ENCODE measurements around the gene C1QTNF2.

C1QTNF2 gene

DNA sequence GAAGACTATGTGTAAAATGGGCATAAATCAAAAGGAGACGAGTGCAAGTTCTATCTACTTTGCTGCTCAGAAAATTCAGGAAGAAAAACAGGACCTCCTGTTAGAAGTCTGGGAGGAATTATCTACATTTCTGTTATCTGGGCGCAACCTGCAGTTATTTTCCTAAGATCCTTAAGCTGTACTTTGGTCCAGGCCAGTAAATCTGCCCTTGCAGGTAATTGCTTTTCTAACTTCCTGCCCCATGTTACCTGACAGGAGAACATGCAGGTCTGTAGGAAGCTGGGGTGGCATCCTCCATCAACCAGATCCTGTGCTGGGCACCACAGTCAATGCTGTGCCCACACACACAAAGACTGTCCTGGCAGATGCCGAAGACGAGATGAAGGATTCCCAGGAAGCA is 63.7 kb downstream of the C1QTNF2 start:
- no peaks in the 10 kb centered on the region for H3K27me3 ChIP-seq (replicated peaks; ENCODE audit: insufficient read depth, low read length)
- H3K9me2 ChIP-seq (replicated peaks; ENCODE audit: insufficient read depth, low read length): no peaks in the 10 kb centered on the region

DNA sequence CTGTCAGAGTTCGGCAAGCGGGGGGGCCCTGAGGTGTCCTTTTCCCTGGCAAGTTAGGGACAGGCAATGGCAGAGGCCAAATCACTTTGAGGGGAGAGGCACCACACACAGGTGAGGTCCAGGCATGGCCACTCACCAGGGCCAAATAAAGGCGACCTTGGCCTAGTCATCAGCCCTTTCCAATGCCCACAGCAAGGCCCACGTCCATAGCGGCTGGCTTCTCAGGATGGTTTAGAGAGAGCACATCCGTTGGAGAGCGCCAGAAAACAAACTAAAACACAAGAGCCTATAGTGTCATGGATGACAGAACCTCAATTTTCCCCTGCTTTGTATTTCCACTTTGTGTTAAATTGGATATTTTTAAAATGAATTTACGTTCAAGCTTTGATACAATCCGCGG is 65.1 kb downstream of the C1QTNF2 start:
- Histone ChIP-seq H3K79me2 (ENCODE audit: low read length) (no peaks in the 10 kb centered on the region), H3K27me3 (replicated peaks; ENCODE audit: insufficient read depth, low read length) (no peaks in the 10 kb centered on the region), H3K4me2 (ENCODE audit: low read depth, low read length) (no peak overlapping the region), H3K36me3 (replicated peaks; ENCODE audit: insufficient read depth, low read length) (no peaks in the 10 kb centered on the region), H3K4me3 (ENCODE audit: low read length) (no peak overlapping the region), H3K27ac (ENCODE audit: low read length) (no peak overlapping the region), H3F3A (ENCODE audit: insufficient read depth, low read length) (no peaks in the 10 kb centered on the region), H3K4me1 (ENCODE audit: low read length) (no peaks in the 10 kb centered on the region), H3K9me2 (replicated peaks; ENCODE audit: insufficient read depth, low read length) (no peaks in the 10 kb centered on the region), H2AFZ (ENCODE audit: low read length) (no peak overlapping the region), H3K9ac (ENCODE audit: low read length) (no peak overlapping the region), H3K9me3 (replicated peaks; ENCODE audit: insufficient read depth, low read length) (no peaks in the 10 kb centered on the region), H4K20me1 (ENCODE audit: insufficient read depth, low read length) (no peaks in the 10 kb centered on the region)
- TF ChIP-seq EZH2phosphoT487 (IDR thresholded peaks at IDR 0.05; ENCODE audit: low read length) (no peak), EZH2 (optimal IDR thresholded peaks at IDR 0.05; ENCODE audit: low read depth, low read length) (no peak)
- TF ChIP-seq, protein P1, sequence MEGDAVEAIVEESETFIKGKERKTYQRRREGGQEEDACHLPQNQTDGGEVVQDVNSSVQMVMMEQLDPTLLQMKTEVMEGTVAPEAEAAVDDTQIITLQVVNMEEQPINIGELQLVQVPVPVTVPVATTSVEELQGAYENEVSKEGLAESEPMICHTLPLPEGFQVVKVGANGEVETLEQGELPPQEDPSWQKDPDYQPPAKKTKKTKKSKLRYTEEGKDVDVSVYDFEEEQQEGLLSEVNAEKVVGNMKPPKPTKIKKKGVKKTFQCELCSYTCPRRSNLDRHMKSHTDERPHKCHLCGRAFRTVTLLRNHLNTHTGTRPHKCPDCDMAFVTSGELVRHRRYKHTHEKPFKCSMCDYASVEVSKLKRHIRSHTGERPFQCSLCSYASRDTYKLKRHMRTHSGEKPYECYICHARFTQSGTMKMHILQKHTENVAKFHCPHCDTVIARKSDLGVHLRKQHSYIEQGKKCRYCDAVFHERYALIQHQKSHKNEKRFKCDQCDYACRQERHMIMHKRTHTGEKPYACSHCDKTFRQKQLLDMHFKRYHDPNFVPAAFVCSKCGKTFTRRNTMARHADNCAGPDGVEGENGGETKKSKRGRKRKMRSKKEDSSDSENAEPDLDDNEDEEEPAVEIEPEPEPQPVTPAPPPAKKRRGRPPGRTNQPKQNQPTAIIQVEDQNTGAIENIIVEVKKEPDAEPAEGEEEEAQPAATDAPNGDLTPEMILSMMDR (IDR thresholded peaks at IDR 0.05; ENCODE audit: low read length): no peak
- no peak for DNase-seq

More for the DNA sequence above, 63.7 kb downstream of the C1QTNF2 start:
- Histone ChIP-seq H3K36me3 (replicated peaks; ENCODE audit: insufficient read depth, low read length) (no peaks in the 10 kb centered on the region), H3K4me2 (ENCODE audit: low read depth, low read length) (no peak overlapping the region), H3K4me1 (ENCODE audit: low read length) (no peaks in the 10 kb centered on the region), H3K9me3 (replicated peaks; ENCODE audit: insufficient read depth, low read length) (no peaks in the 10 kb centered on the region), H3K79me2 (ENCODE audit: low read length) (no peaks in the 10 kb centered on the region), H2AFZ (ENCODE audit: low read length) (no peak overlapping the region), H4K20me1 (ENCODE audit: insufficient read depth, low read length) (no peaks in the 10 kb centered on the region), H3K9ac (ENCODE audit: low read length) (no peak overlapping the region), H3K4me3 (ENCODE audit: low read length) (no peak overlapping the region), H3K27ac (ENCODE audit: low read length) (no peak overlapping the region), H3F3A (ENCODE audit: insufficient read depth, low read length) (no peaks in the 10 kb centered on the region)
- no peak for DNase-seq
- TF ChIP-seq EZH2phosphoT487 (IDR thresholded peaks at IDR 0.05; ENCODE audit: low read length): no peak
- TF ChIP-seq EZH2 (optimal IDR thresholded peaks at IDR 0.05; ENCODE audit: low read depth, low read length): no peak
- TF ChIP-seq, protein P1 (IDR thresholded peaks at IDR 0.05; ENCODE audit: low read length): no peak

DNA sequence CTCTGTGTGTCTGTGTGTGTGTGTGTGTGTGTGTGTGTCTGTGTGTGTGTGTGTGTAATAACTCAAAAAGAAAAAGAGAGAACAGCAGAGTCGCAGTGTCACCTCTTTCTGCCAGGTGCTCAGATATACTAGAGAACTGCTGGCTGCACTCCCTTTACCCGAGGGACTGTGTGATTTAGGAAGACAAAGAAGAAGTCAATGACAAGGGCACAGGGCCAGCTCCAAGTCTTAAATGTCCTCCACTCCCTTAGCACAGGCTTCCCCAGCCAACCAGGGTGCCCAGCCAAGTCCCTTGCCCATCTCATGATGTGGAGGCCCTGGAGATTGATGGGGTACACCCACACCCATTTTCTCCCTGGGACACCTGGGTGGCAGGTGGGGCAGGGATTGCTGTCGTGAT is 66.7 kb downstream of the C1QTNF2 start:
- Histone ChIP-seq H3F3A (ENCODE audit: insufficient read depth, low read length) (no peaks in the 10 kb centered on the region), H3K4me2 (ENCODE audit: low read depth, low read length) (no peak overlapping the region), H3K27me3 (replicated peaks; ENCODE audit: insufficient read depth, low read length) (no peaks in the 10 kb centered on the region), H3K27ac (ENCODE audit: low read length) (no peak overlapping the region), H3K36me3 (replicated peaks; ENCODE audit: insufficient read depth, low read length) (no peaks in the 10 kb centered on the region), H3K79me2 (ENCODE audit: low read length) (no peaks in the 10 kb centered on the region), H2AFZ (ENCODE audit: low read length) (no peak overlapping the region), H3K4me3 (ENCODE audit: low read length) (no peak overlapping the region), H3K9me3 (replicated peaks; ENCODE audit: insufficient read depth, low read length) (no peaks in the 10 kb centered on the region), H3K9ac (ENCODE audit: low read length) (no peak overlapping the region), H3K4me1 (ENCODE audit: low read length) (no peaks in the 10 kb centered on the region), H3K9me2 (replicated peaks; ENCODE audit: insufficient read depth, low read length) (no peaks in the 10 kb centered on the region), H4K20me1 (ENCODE audit: insufficient read depth, low read length) (no peaks in the 10 kb centered on the region)
- TF ChIP-seq EZH2phosphoT487 (IDR thresholded peaks at IDR 0.05; ENCODE audit: low read length) (no peak), EZH2 (optimal IDR thresholded peaks at IDR 0.05; ENCODE audit: low read depth, low read length) (no peak)
- TF ChIP-seq, protein P1 (IDR thresholded peaks at IDR 0.05; ENCODE audit: low read length): no peak
- no peak for DNase-seq
